ENCODE measurements around the gene INSYN2B.

The INSYN2B gene

GRCh38 chr5:169893010-169893409 is 87.3 kb downstream of the INSYN2B start:
- TF ChIP-seq CTCF (conservative IDR thresholded peaks at IDR 0.05; ENCODE audit: low read depth, low read length), result no peak
- H3K4me3 ChIP-seq (ENCODE audit: low read depth, low read length), result no peak overlapping the region
- DNase-seq (ENCODE audit: low read depth), result no peak

GRCh38 chr5:169889572-169889971 is 90.7 kb downstream of the INSYN2B start:
- H3K4me3 ChIP-seq (ENCODE audit: low read depth, low read length), result no peak overlapping the region
- DNase-seq (ENCODE audit: low read depth), result no peak
- no peak for TF ChIP-seq CTCF (conservative IDR thresholded peaks at IDR 0.05; ENCODE audit: low read depth, low read length)

GRCh38 chr5:169886677-169887076 is 93.6 kb downstream of the INSYN2B start:
- no peak overlapping the region for H3K4me3 ChIP-seq (ENCODE audit: low read depth, low read length)
- DNase-seq (ENCODE audit: low read depth), result no peak
- TF ChIP-seq CTCF (conservative IDR thresholded peaks at IDR 0.05; ENCODE audit: low read depth, low read length), result no peak

- H3K4me3 ChIP-seq (ENCODE audit: low read depth, low read length), result no peak overlapping the region
- no peak for TF ChIP-seq CTCF (conservative IDR thresholded peaks at IDR 0.05; ENCODE audit: low read depth, low read length)
- DNase-seq (ENCODE audit: low read depth), result no peak
Observed at GRCh38 chr5:169886033-169886432, 94.3 kb downstream of the INSYN2B start.

- no peak overlapping the region for H3K4me3 ChIP-seq (ENCODE audit: low read depth, low read length)
- DNase-seq (ENCODE audit: low read depth), result no peak
- TF ChIP-seq CTCF (conservative IDR thresholded peaks at IDR 0.05; ENCODE audit: low read depth, low read length), result no peak
Observed at GRCh38 chr5:169881702-169882303, 98.5 kb downstream of the INSYN2B start.

GRCh38 chr5:169880785-169881184 is 99.5 kb downstream of the INSYN2B start:
- no peak for DNase-seq (ENCODE audit: low read depth)
- H3K4me3 ChIP-seq (ENCODE audit: low read depth, low read length), result no peak overlapping the region
- no peak for TF ChIP-seq CTCF (conservative IDR thresholded peaks at IDR 0.05; ENCODE audit: low read depth, low read length)

- H3K4me3 ChIP-seq (ENCODE audit: low read depth, low read length), result no peak overlapping the region
- no peak for TF ChIP-seq CTCF (conservative IDR thresholded peaks at IDR 0.05; ENCODE audit: low read depth, low read length)
- no peak for DNase-seq (ENCODE audit: low read depth)
Observed at GRCh38 chr5:169880012-169880663, 100.2 kb downstream of the INSYN2B start.

Data from choroid plexus epithelial cell (primary cell).